H9 (cell line): ENCODE results near the gene GRM5. TPM values are rescaled to one million over a fixed set of nuclear protein-coding genes. Genes with fewer than 3 reads are reported as not detected.
"Not testable (repeated sequence)": the region's sequence is repeated elsewhere in the genome, so short reads cannot be mapped to it uniquely, and the experiment has no call there.

ENCODE experiments used
- DNase-seq: peaks from one replicate; pipeline ENCODE4 v3.0.0-alpha.2; 2017
- H2AFZ ChIP-seq: one replicate; pipeline ENCODE4 v1.6.1; 2013; ENCODE audit warnings: mild to moderate bottlenecking, low read length, control low read depth, moderate library complexity
- H2AK5ac ChIP-seq: 2 replicates; pipeline ENCODE4 v1.6.1; 2013; ENCODE audit warnings: low read length, control low read depth, mixed read lengths; ENCODE audit not compliant: insufficient read length
- H2BK120ac ChIP-seq: one replicate; pipeline ENCODE4 v1.6.1; 2013; ENCODE audit warnings: low read depth, mild to moderate bottlenecking, low read length, control low read depth, inconsistent platforms; ENCODE audit not compliant: poor library complexity, severe bottlenecking
- H2BK12ac ChIP-seq: 2 replicates; pipeline ENCODE4 v1.6.1; 2013; ENCODE audit warnings: low read length, control low read depth, mixed read lengths, low read depth; ENCODE audit not compliant: insufficient read length
- H2BK15ac ChIP-seq: 2 replicates; pipeline ENCODE4 v1.6.1; 2013; ENCODE audit warnings: low read depth, low read length, control low read depth
- H2BK20ac ChIP-seq: one replicate; pipeline ENCODE4 v1.6.1; 2013; ENCODE audit warnings: low read depth, mild to moderate bottlenecking, low read length, control low read depth, inconsistent platforms; ENCODE audit not compliant: poor library complexity, severe bottlenecking
- H2BK5ac ChIP-seq: 2 replicates; pipeline ENCODE4 v1.6.1; 2013; ENCODE audit warnings: low read length, control low read depth, mixed read lengths; ENCODE audit not compliant: insufficient read length
- H3K14ac ChIP-seq: 2 replicates; pipeline ENCODE4 v1.6.1; 2013; ENCODE audit warnings: low read length, control low read depth; ENCODE audit not compliant: insufficient read depth
- H3K18ac ChIP-seq: 2 replicates; pipeline ENCODE4 v1.6.1; 2013; ENCODE audit warnings: low read depth, mild to moderate bottlenecking, mixed read lengths, low read length, control low read depth; ENCODE audit not compliant: insufficient read length
- H3K23ac ChIP-seq: 2 replicates; pipeline ENCODE4 v1.6.1; 2013; ENCODE audit warnings: low read length, control low read depth, mixed read lengths, low read depth; ENCODE audit not compliant: insufficient read length
- H3K23me2 ChIP-seq: 2 replicates; pipeline ENCODE4 v1.6.1; 2013; ENCODE audit warnings: low read depth, mild to moderate bottlenecking, mixed read lengths, low read length, control low read depth; ENCODE audit not compliant: insufficient read length, poor library complexity, severe bottlenecking
- H3K27ac ChIP-seq: 2 replicates; pipeline ENCODE4 v1.5.1; 2013; ENCODE audit warnings: low read length, control low read depth, mixed read lengths, low read depth; ENCODE audit not compliant: insufficient read length
- H3K27me3 ChIP-seq: 2 replicates; pipeline ENCODE4 v1.6.1; 2013; ENCODE audit warnings: low read length, control low read depth, inconsistent platforms; ENCODE audit not compliant: insufficient read depth
- H3K4ac ChIP-seq: 2 replicates; pipeline ENCODE4 v1.6.1; 2013; ENCODE audit warnings: low read depth, mild to moderate bottlenecking, control low read depth, inconsistent platforms, low read length, moderate library complexity
- H3K4me1 ChIP-seq: 2 replicates; pipeline ENCODE4 v1.6.1; 2013; ENCODE audit warnings: low read length, control low read depth, inconsistent platforms; ENCODE audit not compliant: insufficient read depth
- H3K4me2 ChIP-seq: 2 replicates; pipeline ENCODE4 v1.6.1; 2013; ENCODE audit warnings: low read length, control low read depth, mixed read lengths; ENCODE audit not compliant: insufficient read length, insufficient read depth
- H3K56ac ChIP-seq: 2 replicates; pipeline ENCODE4 v1.6.1; 2013; ENCODE audit warnings: low read depth, mild to moderate bottlenecking, mixed read lengths, low read length, control low read depth; ENCODE audit not compliant: insufficient read length
- H3K79me1 ChIP-seq: 2 replicates; pipeline ENCODE4 v1.6.1; 2013; ENCODE audit warnings: low read depth, mild to moderate bottlenecking, moderate library complexity, low read length, control low read depth, inconsistent platforms; ENCODE audit not compliant: insufficient read depth, poor library complexity, severe bottlenecking
- H3K79me2 ChIP-seq: 2 replicates; pipeline ENCODE4 v1.6.1; 2013; ENCODE audit warnings: low read length, control low read depth, inconsistent platforms; ENCODE audit not compliant: insufficient read depth
- H3K9ac ChIP-seq: 2 replicates; pipeline ENCODE4 v1.6.1; 2013; ENCODE audit warnings: low read length, control low read depth, mixed read lengths; ENCODE audit not compliant: insufficient read length; ENCODE audit errors: extremely low read depth
- H3K9me3 ChIP-seq: one replicate; pipeline ENCODE4 v1.6.1; 2013; ENCODE audit warnings: low read depth, low read length, inconsistent platforms; ENCODE audit not compliant: control insufficient read depth
- H3T11ph ChIP-seq: one replicate; pipeline ENCODE4 v1.6.1; 2013; ENCODE audit warnings: mild to moderate bottlenecking, low read length, control low read depth, inconsistent platforms
- H4K20me1 ChIP-seq: one replicate; pipeline ENCODE4 v1.6.1; 2013; ENCODE audit not compliant: control insufficient read depth, insufficient read length, insufficient read depth
- H4K5ac ChIP-seq: 2 replicates; pipeline ENCODE4 v1.6.1; 2013; ENCODE audit warnings: low read depth, mild to moderate bottlenecking, mixed read lengths, low read length, control low read depth; ENCODE audit not compliant: insufficient read length
- H4K8ac ChIP-seq: replicated peaks from 2 replicates; pipeline ENCODE4 v1.6.1; 2013; ENCODE audit warnings: low read length, control low read depth, mixed read lengths, low read depth; ENCODE audit not compliant: insufficient read length
- H4K91ac ChIP-seq: 2 replicates; pipeline ENCODE4 v1.6.1; 2013; ENCODE audit warnings: low read depth, mild to moderate bottlenecking, moderate library complexity, mixed read lengths, low read length, control low read depth; ENCODE audit not compliant: insufficient read length
- H3K27ac Mint-ChIP-seq, 3 experiments: 2 replicates in 2 of 3; 3 replicates in 1 of 3; pipeline ENCODE4 v1.8.0; 2020 to 2021; ENCODE audit warnings: mixed read lengths in 3 of 3, mild to moderate bottlenecking in 1 of 3, moderate library complexity in 1 of 3
- H3K27me3 Mint-ChIP-seq: 2 replicates; pipeline ENCODE4 v1.8.0; 2021; ENCODE audit warnings: low read depth, mild to moderate bottlenecking, moderate library complexity, mixed read lengths
- H3K36me3 Mint-ChIP-seq, 3 experiments: 2 replicates in 2 of 3; 3 replicates in 1 of 3; pipeline ENCODE4 v1.8.0; 2020 to 2021; ENCODE audit warnings: low read depth in 3 of 3, mixed read lengths in 3 of 3; ENCODE audit not compliant: insufficient read depth in 1 of 3
- H3K4me1 Mint-ChIP-seq, 2 experiments: 2 replicates each; pipeline ENCODE4 v1.8.0; 2020; ENCODE audit warnings: mixed read lengths in 2 of 2
- H3K4me3 Mint-ChIP-seq, 2 experiments: 2 replicates in 1 of 2; 3 replicates in 1 of 2; pipeline ENCODE4 v1.8.0; 2020 to 2021; ENCODE audit warnings: mild to moderate bottlenecking in 2 of 2, mixed read lengths in 2 of 2, moderate library complexity in 1 of 2
- H3K9me3 Mint-ChIP-seq, 2 experiments: 2 replicates in 1 of 2; 3 replicates in 1 of 2; pipeline ENCODE4 v1.8.0; 2020; ENCODE audit warnings: mild to moderate bottlenecking in 2 of 2, mixed read lengths in 2 of 2, moderate library complexity in 1 of 2
- CTCF ChIP-seq: fragments of 200-600 bp; sonication (generic); conservative IDR thresholded peaks from 3 replicates; pipeline ENCODE4 v1.8.0; 2021; ENCODE audit warnings: antibody characterized with exemption, mild to moderate bottlenecking
- WGBS: extraction: QIAGEN DNeasy Blood & Tissue Kit; methylation state at CpG from one replicate; pipeline ENCODE4 v1.1.7; 2013; ENCODE audit warnings: missing lambda C conversion rate, low lambda C conversion rate, mixed read lengths; ENCODE audit not compliant: insufficient read length; ENCODE audit errors: extremely low coverage; 5-methylcytosine and 5-hydroxymethylcytosine counted together
- total RNA-seq: library from RNA; stranded (reverse); gene quantifications from 2 replicates; pipeline ENCODE4 v1.2.1, GENCODE V29; 2021

Gene GRM5
- total RNA-seq, 1 experiment from 2014 or later = not detected

GRCh38 chr11:88909500-88909899, 156.3 kb downstream of the GRM5 start:
- Histone ChIP-seq H3K4ac (no peak overlapping the region), H3K79me2 (no peaks in the 10 kb centered on the region), H3K14ac (no peak overlapping the region), H2BK12ac (no peak overlapping the region), H3K9me3 (no peaks in the 10 kb centered on the region), H4K20me1 (no peaks in the 10 kb centered on the region), H4K8ac (no peak overlapping the region), H3K79me1 (no peaks in the 10 kb centered on the region), H3T11ph (no peak overlapping the region), H2BK15ac (no peak overlapping the region), H3K18ac (no peak overlapping the region), H3K4me1 (no peaks in the 10 kb centered on the region), H3K27ac (no peak overlapping the region), H2AFZ (no peak overlapping the region), H4K91ac (no peak overlapping the region), H3K4me2 (no peak overlapping the region), H2BK120ac (no peak overlapping the region), H3K9ac (no peak overlapping the region), H3K23ac (no peak overlapping the region), H2AK5ac (no peak overlapping the region), H2BK5ac (no peak overlapping the region), H3K23me2 (no peaks in the 10 kb centered on the region), H4K5ac (no peak overlapping the region), H3K56ac (no peak overlapping the region), H3K27me3 (no peaks in the 10 kb centered on the region), H2BK20ac (no peak overlapping the region)
- H3K27me3 Mint-ChIP-seq = no peaks in the 10 kb centered on the region
- DNase-seq = no peak
- no CpG with 5 or more reads among the region's 2 CpGs for WGBS
- H3K36me3 Mint-ChIP-seq = no peaks in the 10 kb centered on the region
- H3K4me1 Mint-ChIP-seq = peaks cover 0 to 4% of the 10 kb centered on the region in 2 experiments; a peak in 2 of 4 replicates
- H3K27ac Mint-ChIP-seq = no peak overlapping the region
- no peak overlapping the region for H3K4me3 Mint-ChIP-seq
- no peaks in the 10 kb centered on the region for H3K9me3 Mint-ChIP-seq
- no peak for TF ChIP-seq CTCF

- H2BK120ac ChIP-seq, H3K27me3 Mint-ChIP-seq, H3K56ac ChIP-seq, H3K4me3 Mint-ChIP-seq, H2BK5ac ChIP-seq, H2BK20ac ChIP-seq, H3K36me3 Mint-ChIP-seq, H3K79me1 ChIP-seq, H3K9me3 ChIP-seq, H3T11ph ChIP-seq, H3K4me2 ChIP-seq, H4K5ac ChIP-seq, H2AFZ ChIP-seq, H3K27me3 ChIP-seq, H3K23ac ChIP-seq, H3K79me2 ChIP-seq, H4K91ac ChIP-seq, H3K4me1 Mint-ChIP-seq, H3K4me1 ChIP-seq, H2AK5ac ChIP-seq, H4K20me1 ChIP-seq, H3K4ac ChIP-seq, H3K9ac ChIP-seq, H4K8ac ChIP-seq, H3K9me3 Mint-ChIP-seq, H3K27ac ChIP-seq, H3K18ac ChIP-seq, H2BK15ac ChIP-seq, H3K27ac Mint-ChIP-seq, H2BK12ac ChIP-seq, H3K14ac ChIP-seq, H3K23me2 ChIP-seq, DNase-seq: not testable (repeated sequence)
- WGBS = no CpG with 5 or more reads among the region's 2 CpGs
Measured at GRCh38 chr11:88901436-88901835, 164.3 kb downstream of the GRM5 start.
